GM21737 (cell line): ENCODE data around the gene HCN4.

Source experiments
- ATAC-seq: cut with Tn5 transposase; IDR thresholded peaks from one replicate; pipeline ENCODE4 v1.9.1; 2021; ENCODE audit warnings: mild to moderate bottlenecking, moderate library complexity; ENCODE audit not compliant: unreplicated experiment

HCN4 gene

GRCh38 chr15:73328149-73328820 is 40.5 kb downstream of the HCN4 start:
- no peak for ATAC-seq

- ATAC-seq, result no peak
These were observed 42.6 kb downstream of the HCN4 start for GRCh38 chr15:73326157-73326556.

DNA sequence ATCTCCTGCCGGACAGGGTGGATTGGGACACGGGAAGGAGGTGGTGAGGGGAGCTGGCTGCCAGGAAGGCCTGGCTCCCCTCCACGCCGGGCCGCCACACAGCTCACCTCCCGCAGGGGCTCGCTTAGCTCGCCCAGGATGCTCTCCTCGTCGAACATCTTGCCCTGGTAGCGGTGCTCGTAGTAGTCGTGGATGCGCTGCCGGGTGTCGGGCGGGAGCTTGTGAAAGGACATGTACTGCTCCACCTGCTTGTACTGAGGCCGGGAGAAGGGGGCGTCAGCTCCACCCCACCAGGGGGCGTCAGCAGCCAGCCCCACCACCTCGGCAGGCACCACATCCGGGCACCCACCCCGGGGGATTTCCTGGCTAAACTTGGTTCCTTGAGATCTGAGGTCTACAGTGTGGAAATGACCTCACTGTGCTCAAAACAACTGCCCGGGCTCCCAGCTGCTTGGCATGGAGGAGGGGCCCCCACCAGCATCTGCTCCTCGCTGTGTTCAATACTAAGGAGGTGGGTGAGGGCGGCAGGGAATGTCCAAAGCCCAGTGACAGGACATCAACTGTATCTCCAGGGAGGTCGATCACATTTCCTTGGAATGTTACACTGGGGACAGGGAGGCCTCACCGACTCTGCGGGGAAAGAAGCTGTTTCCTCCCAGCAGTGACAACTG is 43.4 kb downstream of the HCN4 start:
- ATAC-seq, result no peak

GRCh38 chr15:73324496-73325170 is 44.1 kb downstream of the HCN4 start:
- no peak for ATAC-seq

DNA sequence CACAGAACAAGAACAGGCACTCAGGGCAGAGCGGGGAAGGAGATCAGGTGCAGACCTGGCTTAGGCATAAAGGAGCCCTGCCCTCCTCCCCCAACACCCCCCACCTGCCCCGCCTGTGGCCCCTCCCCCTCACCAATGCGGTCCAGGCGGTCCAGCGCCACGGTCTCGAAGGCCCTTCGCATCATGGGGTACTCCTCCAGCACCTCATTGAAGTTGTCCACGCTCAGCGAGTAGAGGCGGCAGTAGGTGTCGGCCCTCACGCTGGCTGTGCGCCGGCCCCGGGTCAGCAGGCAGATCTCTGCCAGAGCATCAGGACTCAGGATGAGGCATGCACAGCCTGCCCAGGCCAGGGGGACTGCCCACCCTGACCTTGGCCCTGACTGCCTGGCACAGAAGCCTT is 44.8 kb downstream of the HCN4 start:
- no peak for ATAC-seq

DNA sequence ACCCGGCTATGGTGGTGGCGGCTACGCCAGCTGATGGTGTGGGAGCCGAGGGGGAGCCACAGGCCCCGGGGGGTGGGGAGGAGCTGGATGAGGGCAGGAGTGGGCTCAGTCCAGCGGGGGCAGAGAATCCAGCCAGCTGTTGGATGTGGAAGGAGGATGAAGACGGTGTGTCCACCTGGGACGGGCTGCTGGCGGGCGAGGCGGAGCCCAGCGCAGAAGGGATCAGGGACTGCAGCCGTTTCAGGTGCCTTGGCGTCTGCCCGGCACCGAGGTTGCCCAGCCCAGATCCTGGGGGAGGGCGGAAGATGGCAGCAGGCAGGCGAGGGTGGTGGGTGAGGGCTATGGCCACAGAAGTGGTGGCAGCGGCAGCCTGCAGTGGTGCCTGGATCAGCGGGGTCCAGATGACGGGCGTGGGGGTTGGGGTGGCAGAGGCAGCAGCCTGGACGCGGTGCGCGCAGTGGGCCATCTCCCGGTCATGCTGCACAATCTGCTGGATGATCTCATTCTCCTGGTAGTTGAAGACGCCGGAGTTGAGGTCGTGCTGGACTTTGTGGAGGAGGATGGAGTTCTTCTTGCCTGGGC is 45.3 kb downstream of the HCN4 start:
- no peak for ATAC-seq

GRCh38 chr15:73322665-73323373 is 45.9 kb downstream of the HCN4 start:
- no peak for ATAC-seq

DNA sequence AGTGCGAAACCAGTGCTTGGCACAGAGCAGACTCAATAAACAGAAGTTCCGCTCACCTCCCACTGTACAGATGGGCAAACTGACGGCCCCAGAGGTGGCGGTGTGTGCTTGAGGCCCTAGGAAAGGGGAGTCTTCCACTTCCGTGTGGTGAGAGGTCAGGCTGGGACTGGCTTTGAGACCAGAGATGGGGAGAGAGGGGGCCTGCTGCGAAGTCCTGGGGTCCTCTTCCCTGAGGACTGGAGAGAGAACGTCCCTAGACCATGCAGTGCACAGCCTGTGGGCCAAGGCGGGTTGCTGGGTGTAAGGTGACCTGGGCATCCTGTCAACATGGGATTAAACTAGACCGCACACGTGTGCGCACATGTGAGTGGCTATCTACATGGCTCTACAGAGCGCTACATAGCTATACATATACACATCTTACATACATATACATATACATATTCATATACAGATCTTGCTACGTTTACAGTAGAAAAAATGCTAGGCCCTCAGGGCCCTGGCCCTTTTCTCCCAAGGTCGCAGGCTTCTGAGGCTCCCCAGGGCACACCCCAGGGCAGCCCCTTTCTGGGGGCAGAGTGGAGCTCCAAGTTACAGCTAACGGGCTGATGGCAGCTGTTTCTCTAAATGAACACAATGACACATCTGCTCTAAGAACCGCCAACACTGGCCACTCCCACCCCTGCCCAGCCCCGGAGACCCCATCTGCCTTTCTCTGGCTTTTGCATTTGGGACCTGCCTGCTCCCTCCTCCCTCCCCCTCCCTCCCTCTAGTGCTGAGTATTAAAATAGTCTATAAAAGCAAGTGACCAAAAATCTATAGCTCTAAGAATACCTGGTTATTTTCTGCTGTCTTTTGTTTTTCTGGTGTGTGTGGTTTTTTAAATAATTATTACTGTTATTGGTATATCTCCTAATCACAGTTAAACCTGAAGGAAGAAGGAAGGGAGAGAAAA is 47.0 kb downstream of the HCN4 start:
- ATAC-seq, result no peak

GRCh38 chr15:73320619-73321180 is 48.1 kb downstream of the HCN4 start:
- ATAC-seq, result no peak

DNA sequence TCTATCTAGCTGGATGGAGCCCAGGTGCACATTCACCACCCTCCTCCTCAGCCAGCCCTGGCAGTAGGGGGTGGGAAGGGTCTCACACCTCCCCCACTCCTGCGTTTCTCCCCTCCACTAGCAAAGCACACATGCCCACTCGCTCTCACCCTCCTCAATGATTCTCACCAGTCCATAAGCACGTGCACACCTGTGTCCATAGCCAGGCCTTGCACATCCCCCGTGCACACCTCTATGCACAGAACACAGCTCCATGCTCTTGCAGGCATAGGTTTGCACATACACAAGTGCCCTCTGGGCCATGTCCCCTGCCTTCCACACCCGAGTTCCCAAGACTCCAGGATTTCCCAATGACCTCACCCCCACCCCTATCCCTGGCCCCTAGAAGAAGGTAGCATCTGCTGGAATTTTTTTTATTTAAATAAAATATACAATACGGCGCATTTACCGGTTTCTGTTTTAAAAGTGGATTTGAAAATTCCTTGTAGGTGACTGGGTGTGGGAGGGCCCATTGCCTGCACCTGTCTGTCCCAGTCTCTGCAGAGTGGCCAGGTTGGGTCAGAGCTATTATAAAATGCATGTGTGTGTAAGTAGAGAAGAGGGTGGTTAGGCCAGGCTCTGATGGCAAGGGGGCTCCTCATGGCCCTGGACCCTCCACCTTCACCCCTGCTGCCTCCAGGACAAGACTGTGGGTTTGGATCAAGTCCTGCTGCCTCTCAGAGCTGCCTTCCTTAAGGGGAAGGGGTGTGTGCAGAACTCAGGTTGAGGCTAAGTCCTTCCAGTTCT is 49.1 kb downstream of the HCN4 start:
- ATAC-seq, result no peak

GRCh38 chr15:73318463-73319351 is 50.1 kb downstream of the HCN4 start:
- ATAC-seq, result no peak

- no peak for ATAC-seq
These were observed 50.9 kb downstream of the HCN4 start for GRCh38 chr15:73317651-73318462.

DNA sequence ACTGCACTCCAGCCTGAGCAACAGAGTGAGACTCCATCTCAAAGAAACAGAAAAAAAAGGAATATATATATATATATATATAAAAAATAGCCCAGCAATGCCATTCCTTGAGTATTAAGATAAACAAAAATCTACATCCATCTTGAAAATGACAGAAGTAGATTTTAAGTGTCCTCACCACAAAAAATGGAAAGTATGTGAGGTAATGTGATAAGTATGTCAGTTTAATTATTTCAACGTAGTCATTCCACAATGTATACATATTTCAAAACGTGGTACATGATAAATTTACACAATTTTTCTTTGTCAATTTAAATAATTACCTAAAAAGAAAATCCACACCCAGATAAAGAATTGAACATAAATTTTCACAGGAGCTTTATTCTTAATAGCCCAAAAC is 54.9 kb downstream of the HCN4 start:
- ATAC-seq, result no peak

- ATAC-seq, result no peak
These were observed 60.5 kb downstream of the HCN4 start for GRCh38 chr15:73308305-73308704.

DNA sequence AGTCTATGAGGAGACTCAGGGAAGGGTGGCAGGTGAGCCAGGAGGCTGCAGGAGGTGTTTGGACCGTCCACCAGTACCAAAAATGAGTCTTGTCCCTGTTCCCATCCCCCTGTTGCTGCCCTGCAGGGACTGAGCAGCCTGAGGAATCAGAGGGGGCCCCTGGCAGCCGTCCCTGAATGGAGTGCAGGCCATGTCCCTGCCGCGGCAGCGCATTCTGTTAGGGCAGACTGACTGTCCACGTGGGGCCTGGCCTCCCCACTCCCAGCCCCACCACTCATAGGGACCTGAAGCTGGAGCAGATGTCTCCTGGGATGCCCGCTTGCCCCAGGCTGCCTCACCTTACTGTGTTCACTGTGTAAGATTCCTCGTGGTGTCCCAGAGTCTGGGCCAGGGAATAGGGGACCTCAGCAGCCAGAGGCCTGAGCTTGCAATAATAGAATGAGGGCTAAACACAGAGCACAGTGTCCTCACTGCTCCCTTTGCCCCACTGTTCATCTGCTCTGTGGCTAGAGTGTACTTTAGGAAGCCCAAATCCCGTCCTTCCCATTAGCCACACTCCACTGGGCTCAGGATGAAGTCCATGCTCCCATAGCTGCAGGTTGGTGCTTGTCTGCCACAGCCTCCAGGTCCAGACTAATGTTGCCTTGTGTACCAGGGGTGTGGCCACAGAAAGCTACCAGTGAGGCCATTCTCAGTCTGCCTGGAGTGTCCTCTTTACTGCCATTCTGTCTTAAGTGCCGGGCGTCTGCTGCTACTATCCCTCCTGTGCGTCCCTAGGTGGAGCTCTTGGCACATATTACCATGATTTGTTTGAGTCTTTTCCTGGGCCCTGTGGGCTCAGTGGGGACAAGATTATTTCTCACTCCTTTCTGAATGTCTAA is 63.2 kb downstream of the HCN4 start:
- no peak for ATAC-seq

DNA sequence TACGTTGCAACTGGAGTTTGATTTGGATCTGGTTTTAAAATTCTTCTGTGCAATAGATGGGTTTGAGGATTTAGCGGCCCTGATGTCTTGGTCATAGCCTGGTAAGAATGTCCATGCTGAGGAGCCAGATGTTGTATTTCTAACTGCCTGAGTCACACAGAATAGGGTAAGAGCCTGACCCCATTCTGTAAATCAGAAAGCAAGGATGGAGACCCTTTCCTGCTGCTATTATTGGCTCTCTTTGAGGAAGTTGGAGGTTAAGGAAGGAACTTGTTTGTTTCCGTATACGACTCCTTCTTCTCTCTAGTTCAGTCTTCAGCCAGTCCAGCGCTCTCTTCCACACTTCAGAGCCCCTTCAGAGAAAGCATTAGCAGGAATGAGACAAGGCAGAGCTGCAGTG is 65.1 kb downstream of the HCN4 start:
- ATAC-seq, result no peak
